Testis (tissue), 3 donors: ENCODE data around the gene TYRP1. TPM values are rescaled to one million over a fixed set of nuclear protein-coding genes. Genes with fewer than 3 reads are reported as not detected.

Experiments
- DNase-seq: peaks from one replicate; pipeline ENCODE4 v3.0.0-alpha.2; 2019
- H3K27ac ChIP-seq, 2 donors: fragments of 200-600 bp; sonication (generic); one replicate each; pipeline ENCODE4 v1.5.1; 2019
- H3K27me3 ChIP-seq: fragments of 200-600 bp; sonication (generic); one replicate; pipeline ENCODE4 v1.5.1; 2019
- H3K36me3 ChIP-seq: fragments of 200-600 bp; sonication (generic); one replicate; pipeline ENCODE4 v1.5.1; 2017; ENCODE audit warnings: low read depth; ENCODE audit errors: missing control alignments
- H3K4me1 ChIP-seq: fragments of 200-600 bp; sonication (generic); one replicate; pipeline ENCODE4 v1.5.1; 2019
- H3K4me3 ChIP-seq, 2 donors: fragments of 200-600 bp; sonication (generic); one replicate each; pipeline ENCODE4 v1.5.1; 2017 to 2019
- H3K9me3 ChIP-seq: fragments of 200-600 bp; sonication (generic); one replicate; pipeline ENCODE4 v1.5.1; 2017
- CTCF ChIP-seq, 3 experiments: fragments of 450-650 bp in 2 of 3; fragments of 200-600 bp in 1 of 3; sonication (generic) in 1 of 3; IDR thresholded peaks; one replicate each; pipeline ENCODE4 v1.5.1; 2016 to 2019; ENCODE audit warnings: antibody characterized with exemption in 3 of 3, mild to moderate bottlenecking in 2 of 3, moderate library complexity in 1 of 3
- POLR2A ChIP-seq: fragments of 450-650 bp; IDR thresholded peaks from one replicate; pipeline ENCODE4 v1.6.1; 2017; ENCODE audit warnings: antibody characterized with exemption, mild to moderate bottlenecking, moderate library complexity
- WGBS, 2 donors: methylation state at CpG; one replicate each; pipeline ENCODE4 v1.1.5; 2018; 5-methylcytosine and 5-hydroxymethylcytosine counted together
- intact Hi-C: fragments of 100-400 bp; cut with DNase I; formaldehyde crosslinking; loops from one replicate; pipeline ENCODE4 v1.15.1; 2023; ENCODE audit warnings: low total_unique reads
- polyA plus RNA-seq: library from polyadenylated mRNA; stranded (reverse); fragments of 350-450 nt; fragmentation: Illumina TruSeq; extraction: RNeasy Lipid Tissue Mini Kit (QIAGEN cat#74804); gene quantifications from one replicate; pipeline ENCODE4 v1.2.3, GENCODE V29; 2014; ENCODE audit warnings: low read depth, low replicate concordance; ENCODE audit not compliant: insufficient read depth
- total RNA-seq, 2 donors: library from RNA; depleted of rRNA; stranded (reverse); fragments of >200 nt; gene quantifications; one replicate each; pipeline ENCODE4 v1.2.3, GENCODE V29; 2016

TYRP1 gene
- total and polyA plus RNA-seq, 3 donors from 2014 or later = 0.68 to 2.0 (median 1.1) TPM

- intact Hi-C loops = no loop called here
- H3K4me1 ChIP-seq = no peaks in the 10 kb centered on the region
- H3K27ac ChIP-seq = no peak overlapping the region
- H3K9me3 ChIP-seq = no peaks in the 10 kb centered on the region
- H3K4me3 ChIP-seq = no peak overlapping the region
- no peak for TF ChIP-seq CTCF (IDR thresholded peaks at IDR 0.05)
- TF ChIP-seq POLR2A = no peak
- H3K36me3 ChIP-seq = no peaks in the 10 kb centered on the region
- 15 to 20% methylated on average over 2 of the region's 2 CpGs for WGBS, 2 donors
- DNase-seq = no peak
- no peaks in the 10 kb centered on the region for H3K27me3 ChIP-seq
Observed at GRCh38 chr9:12680341-12680740, 12.8 kb upstream of the TYRP1 start.

GRCh38 chr9:12680757-12681156, 12.4 kb upstream of the TYRP1 start:
- H3K36me3 ChIP-seq = no peaks in the 10 kb centered on the region
- TF ChIP-seq POLR2A = no peak
- TF ChIP-seq CTCF (IDR thresholded peaks at IDR 0.05) = no peak
- WGBS, 2 donors = 83 to 90% methylated on average over 3 of the region's 3 CpGs
- H3K4me1 ChIP-seq = no peaks in the 10 kb centered on the region
- no peak overlapping the region for H3K4me3 ChIP-seq
- DNase-seq = no peak
- H3K27ac ChIP-seq = no peak overlapping the region
- intact Hi-C loops = no loop called here
- no peaks in the 10 kb centered on the region for H3K9me3 ChIP-seq
- H3K27me3 ChIP-seq = no peaks in the 10 kb centered on the region

- intact Hi-C loops = no loop called here
- no peaks in the 10 kb centered on the region for H3K27me3 ChIP-seq
Observed at GRCh38 chr9:12681620-12682019, 11.6 kb upstream of the TYRP1 start.

GRCh38 chr9:12684974-12685373, 8.2 kb upstream of the TYRP1 start:
- TF ChIP-seq CTCF (IDR thresholded peaks at IDR 0.05) (no peak), POLR2A (no peak)
- H3K4me1 ChIP-seq = no peaks in the 10 kb centered on the region
- 67 to 80% methylated on average over 1 of the region's 1 CpG for WGBS, 2 donors
- no peaks in the 10 kb centered on the region for H3K9me3 ChIP-seq
- H3K27me3 ChIP-seq = no peaks in the 10 kb centered on the region
- no peaks in the 10 kb centered on the region for H3K36me3 ChIP-seq
- H3K27ac ChIP-seq = no peak overlapping the region
- no peak for DNase-seq
- H3K4me3 ChIP-seq = no peak overlapping the region
- intact Hi-C loops = no loop called here

More at GRCh38 chr9:12681620-12682019, 11.6 kb upstream of the TYRP1 start:
- no peak for TF ChIP-seq CTCF (IDR thresholded peaks at IDR 0.05)
- TF ChIP-seq POLR2A = no peak
- H3K4me1 ChIP-seq = no peaks in the 10 kb centered on the region
- H3K27ac ChIP-seq = no peak overlapping the region
- H3K36me3 ChIP-seq = no peaks in the 10 kb centered on the region
- DNase-seq = no peak
- H3K4me3 ChIP-seq = no peak overlapping the region
- H3K9me3 ChIP-seq = no peaks in the 10 kb centered on the region

- WGBS, 2 donors = 71 to 76% methylated on average over 1 of the region's 1 CpG
- intact Hi-C loops = no loop called here
Observed at GRCh38 chr9:12689233-12689632, 4.0 kb upstream of the TYRP1 start.

More at GRCh38 chr9:12689233-12689632, 4.0 kb upstream of the TYRP1 start:
- H3K36me3 ChIP-seq = no peaks in the 10 kb centered on the region
- no peak for TF ChIP-seq POLR2A
- no peak for TF ChIP-seq CTCF (IDR thresholded peaks at IDR 0.05)
- H3K9me3 ChIP-seq = no peaks in the 10 kb centered on the region
- no peaks in the 10 kb centered on the region for H3K4me1 ChIP-seq
- no peak for DNase-seq
- H3K27ac ChIP-seq = no peak overlapping the region
- H3K27me3 ChIP-seq = no peaks in the 10 kb centered on the region
- no peak overlapping the region for H3K4me3 ChIP-seq
